Gastroesophageal sphincter (tissue), 3 donors: ENCODE measurements around the gene LGALS3BP.
A peak's percentile ranks its signal among the peaks of the same experiment; 100 is the strongest.

ENCODE experiments used
- CTCF ChIP-seq, 4 experiments: fragments of 200-600 bp in 2 of 4; fragments of 450-650 bp in 2 of 4; sonication (generic) in 1 of 4; IDR thresholded peaks; one replicate each; pipeline ENCODE4 v1.5.1; 2017 to 2019; ENCODE audit warnings: antibody characterized with exemption in 4 of 4, mild to moderate bottlenecking in 2 of 4, moderate library complexity in 2 of 4
- EP300 ChIP-seq: sonication (generic); formaldehyde crosslinking; IDR thresholded peaks from one replicate; pipeline ENCODE4 v1.6.1; 2017; ENCODE audit warnings: antibody characterized with exemption, mild to moderate bottlenecking
- POLR2A ChIP-seq, 2 donors: fragments of 450-650 bp; IDR thresholded peaks; one replicate each; pipeline ENCODE4 v1.6.1; 2017; ENCODE audit warnings: antibody characterized with exemption in 2 of 2, mild to moderate bottlenecking in 2 of 2, moderate library complexity in 1 of 2
- POLR2AphosphoS5 ChIP-seq: sonication (generic); formaldehyde crosslinking; IDR thresholded peaks from one replicate; pipeline ENCODE4 v1.6.1; 2017; ENCODE audit warnings: antibody characterized with exemption

GRCh38 chr17:78979780-78980623 is at the start of gene LGALS3BP:
- TF ChIP-seq POLR2A (IDR thresholded peaks at IDR 0.05) = no peak
- TF ChIP-seq CTCF (IDR thresholded peaks at IDR 0.05) = no peak
- TF ChIP-seq EP300 = no peak
- TF ChIP-seq POLR2AphosphoS5 = peak; percentile 13
